GM12878 (cell line): ENCODE measurements around the gene EPS8L1. TPM values are rescaled to one million over a fixed set of nuclear protein-coding genes. Genes with fewer than 3 reads are reported as not detected.

Experiments used
- microRNA-seq: library from miRNA; unstranded; fragments of <30 nt; microRNA quantifications from one replicate; pipeline ENCODE4, GENCODE V29; 2018
- polyA plus RNA-seq, 11 experiments: library from polyadenylated mRNA; depleted of rRNA in 4 of 11; unstranded in 6 of 11; stranded (reverse) in 5 of 11; fragments of >200 nt; fragmentation: Nextera tagmentation in 4 of 11; fragmentation: Illumina TruSeq in 1 of 11; extraction: Ambion mirVana in 4 of 11; extraction: Trizol in 1 of 11; gene quantifications; 1 replicate in 1 of 11; 2 replicates in 10 of 11; pipeline versions ENCODE4 v1.2.1 to v1.2.3, GENCODE V29; 2011 to 2016; ENCODE audit warnings: inconsistent platforms in 2 of 11, missing spikeins in 2 of 11, low read depth in 1 of 11
- small RNA-seq: library from RNA; depleted of rRNA; stranded (forward); fragments of <200 nt; gene quantifications from one replicate; pipeline ENCODE3, GENCODE V24; 2014
- total RNA-seq, 4 experiments: library from RNA; depleted of rRNA in 3 of 4; stranded (reverse); fragments of >200 nt in 3 of 4; fragmentation: Illumina TruSeq in 1 of 4; extraction: Trizol in 1 of 4; gene quantifications; 2 replicates each; pipeline versions ENCODE4 v1.2.1 to v1.2.3, GENCODE V29; 2013 to 2021

Gene EPS8L1
- total and polyA plus RNA-seq, 10 of the 15 experiments (the other 5 are each of a cell fraction or from before 2014, with no cell fraction given) = 0.68 to 2.2 (median 0.96) TPM; not detected in 2

Small RNA genes lying within 50 kb of the gene (microRNA-seq; reads per million reads assigned to microRNA genes)
- not detected for gene MIR7975

Small RNA genes lying within 50 kb of the gene (small RNA-seq; reads per million reads assigned to genes)
- gene MIR7975 = not detected

Other genes starting within 250 kb of the EPS8L1 start
Only the 7 nearest of the 19 such genes appear.
- not detected in 2 replicates for gene GP6, start 37.6 kb upstream of the EPS8L1 start, total RNA-seq (2014; rRNA removed)
- gene GP6, start 37.6 kb upstream of the EPS8L1 start, total RNA-seq (2014; rRNA removed; fragmentation: Illumina TruSeq; extraction: Trizol) = not detected in 2 replicates
- not detected in 2 replicates for gene GP6, start 37.6 kb upstream of the EPS8L1 start, total RNA-seq (2021)
- not detected in 2 replicates for gene GP6, start 37.6 kb upstream of the EPS8L1 start, polyA plus RNA-seq (2011; rRNA removed)
- gene GP6, start 37.6 kb upstream of the EPS8L1 start, polyA plus RNA-seq (2014; fragmentation: Illumina TruSeq; extraction: Trizol) = not detected in 2 replicates
- gene GP6, start 37.6 kb upstream of the EPS8L1 start, polyA plus RNA-seq (2014; fragmentation: Nextera tagmentation; extraction: Ambion mirVana) = not detected
- gene GP6, start 37.6 kb upstream of the EPS8L1 start, polyA plus RNA-seq (2014; rRNA removed) = not detected in 2 replicates
- not detected for gene GP6, start 37.6 kb upstream of the EPS8L1 start, polyA plus RNA-seq (2016; fragmentation: Nextera tagmentation; extraction: Ambion mirVana)
- 9.3 TPM in 2 replicates for gene RDH13, start 12.7 kb upstream of the EPS8L1 start, total RNA-seq (2014; rRNA removed)
- gene RDH13, start 12.7 kb upstream of the EPS8L1 start, total RNA-seq (2014; rRNA removed; fragmentation: Illumina TruSeq; extraction: Trizol) = 3.8 and 4.0 TPM in 2 replicates
- gene RDH13, start 12.7 kb upstream of the EPS8L1 start, total RNA-seq (2021) = 10.0 and 10.1 TPM in 2 replicates
- gene RDH13, start 12.7 kb upstream of the EPS8L1 start, polyA plus RNA-seq (2011; rRNA removed) = 9.0 and 11.6 TPM in 2 replicates
- gene RDH13, start 12.7 kb upstream of the EPS8L1 start, polyA plus RNA-seq (2014; fragmentation: Illumina TruSeq; extraction: Trizol) = 4.1 and 5.0 TPM in 2 replicates
- gene RDH13, start 12.7 kb upstream of the EPS8L1 start, polyA plus RNA-seq (2014; fragmentation: Nextera tagmentation; extraction: Ambion mirVana) = 1 to 10 TPM; 1.3 to 1.7 TPM
- 7.7 and 8.5 TPM in 2 replicates for gene RDH13, start 12.7 kb upstream of the EPS8L1 start, polyA plus RNA-seq (2014; rRNA removed)
- 10 to 100 TPM in 1 of 2 experiments, 1 to 10 TPM in 1; 9.8 to 11.5 TPM for gene RDH13, start 12.7 kb upstream of the EPS8L1 start, polyA plus RNA-seq (2016; fragmentation: Nextera tagmentation; extraction: Ambion mirVana)
- 51.7 and 66.5 TPM in 2 replicates for gene PPP1R12C, start 41.8 kb downstream of the EPS8L1 start, total RNA-seq (2014; rRNA removed)
- gene PPP1R12C, start 41.8 kb downstream of the EPS8L1 start, total RNA-seq (2014; rRNA removed; fragmentation: Illumina TruSeq; extraction: Trizol) = 25.2 and 28.2 TPM in 2 replicates
- gene PPP1R12C, start 41.8 kb downstream of the EPS8L1 start, total RNA-seq (2021) = 76.4 and 84.7 TPM in 2 replicates
- 9.6 and 23.0 TPM in 2 replicates for gene PPP1R12C, start 41.8 kb downstream of the EPS8L1 start, polyA plus RNA-seq (2011; rRNA removed)
- 3.5 and 18.0 TPM in 2 replicates for gene PPP1R12C, start 41.8 kb downstream of the EPS8L1 start, polyA plus RNA-seq (2014; fragmentation: Illumina TruSeq; extraction: Trizol)
- 1 to 10 TPM; 1.4 to 4.7 TPM for gene PPP1R12C, start 41.8 kb downstream of the EPS8L1 start, polyA plus RNA-seq (2014; fragmentation: Nextera tagmentation; extraction: Ambion mirVana)
- 83.4 and 101 TPM in 2 replicates for gene PPP1R12C, start 41.8 kb downstream of the EPS8L1 start, polyA plus RNA-seq (2014; rRNA removed)
- 10 to 100 TPM; 10.5 to 14.8 TPM for gene PPP1R12C, start 41.8 kb downstream of the EPS8L1 start, polyA plus RNA-seq (2016; fragmentation: Nextera tagmentation; extraction: Ambion mirVana)
- not detected in 2 replicates for gene TNNT1, start 73.3 kb downstream of the EPS8L1 start, total RNA-seq (2014; rRNA removed)
- not detected in 2 replicates for gene TNNT1, start 73.3 kb downstream of the EPS8L1 start, total RNA-seq (2014; rRNA removed; fragmentation: Illumina TruSeq; extraction: Trizol)
- gene TNNT1, start 73.3 kb downstream of the EPS8L1 start, total RNA-seq (2021) = 0.62 TPM in 1 of 2 replicates, not detected in the other
- gene TNNT1, start 73.3 kb downstream of the EPS8L1 start, polyA plus RNA-seq (2011; rRNA removed) = 0.26 TPM in 1 of 2 replicates, not detected in the other
- not detected in 2 replicates for gene TNNT1, start 73.3 kb downstream of the EPS8L1 start, polyA plus RNA-seq (2014; fragmentation: Illumina TruSeq; extraction: Trizol)
- not detected for gene TNNT1, start 73.3 kb downstream of the EPS8L1 start, polyA plus RNA-seq (2014; fragmentation: Nextera tagmentation; extraction: Ambion mirVana)
- gene TNNT1, start 73.3 kb downstream of the EPS8L1 start, polyA plus RNA-seq (2014; rRNA removed) = not detected in 2 replicates
- under 1 TPM in 1 of 2 experiments, not detected in 1; 0.37 TPM for gene TNNT1, start 73.3 kb downstream of the EPS8L1 start, polyA plus RNA-seq (2016; fragmentation: Nextera tagmentation; extraction: Ambion mirVana)
- gene TNNI3, start 81.9 kb downstream of the EPS8L1 start, total RNA-seq (2014; rRNA removed) = not detected in 2 replicates
- not detected in 2 replicates for gene TNNI3, start 81.9 kb downstream of the EPS8L1 start, total RNA-seq (2014; rRNA removed; fragmentation: Illumina TruSeq; extraction: Trizol)
- not detected in 2 replicates for gene TNNI3, start 81.9 kb downstream of the EPS8L1 start, total RNA-seq (2021)
- 0.23 TPM in 1 of 2 replicates, not detected in the other for gene TNNI3, start 81.9 kb downstream of the EPS8L1 start, polyA plus RNA-seq (2011; rRNA removed)
- not detected in 2 replicates for gene TNNI3, start 81.9 kb downstream of the EPS8L1 start, polyA plus RNA-seq (2014; fragmentation: Illumina TruSeq; extraction: Trizol)
- gene TNNI3, start 81.9 kb downstream of the EPS8L1 start, polyA plus RNA-seq (2014; fragmentation: Nextera tagmentation; extraction: Ambion mirVana) = not detected
- not detected in 2 replicates for gene TNNI3, start 81.9 kb downstream of the EPS8L1 start, polyA plus RNA-seq (2014; rRNA removed)
- gene TNNI3, start 81.9 kb downstream of the EPS8L1 start, polyA plus RNA-seq (2016; fragmentation: Nextera tagmentation; extraction: Ambion mirVana) = not detected
- not detected in 2 replicates for gene DNAAF3, start 90.7 kb downstream of the EPS8L1 start, total RNA-seq (2014; rRNA removed)
- gene DNAAF3, start 90.7 kb downstream of the EPS8L1 start, total RNA-seq (2014; rRNA removed; fragmentation: Illumina TruSeq; extraction: Trizol) = not detected in 2 replicates
- gene DNAAF3, start 90.7 kb downstream of the EPS8L1 start, total RNA-seq (2021) = not detected in 2 replicates
- not detected in 2 replicates for gene DNAAF3, start 90.7 kb downstream of the EPS8L1 start, polyA plus RNA-seq (2011; rRNA removed)
- not detected in 2 replicates for gene DNAAF3, start 90.7 kb downstream of the EPS8L1 start, polyA plus RNA-seq (2014; fragmentation: Illumina TruSeq; extraction: Trizol)
- not detected for gene DNAAF3, start 90.7 kb downstream of the EPS8L1 start, polyA plus RNA-seq (2014; fragmentation: Nextera tagmentation; extraction: Ambion mirVana)
- gene DNAAF3, start 90.7 kb downstream of the EPS8L1 start, polyA plus RNA-seq (2014; rRNA removed) = not detected in 2 replicates
- not detected for gene DNAAF3, start 90.7 kb downstream of the EPS8L1 start, polyA plus RNA-seq (2016; fragmentation: Nextera tagmentation; extraction: Ambion mirVana)
- gene SYT5, start 104.4 kb downstream of the EPS8L1 start, total RNA-seq (2014; rRNA removed) = not detected in 2 replicates
- gene SYT5, start 104.4 kb downstream of the EPS8L1 start, total RNA-seq (2014; rRNA removed; fragmentation: Illumina TruSeq; extraction: Trizol) = not detected in 2 replicates
- not detected in 2 replicates for gene SYT5, start 104.4 kb downstream of the EPS8L1 start, total RNA-seq (2021)
- gene SYT5, start 104.4 kb downstream of the EPS8L1 start, polyA plus RNA-seq (2011; rRNA removed) = 0.26 TPM in 1 of 2 replicates, not detected in the other
- not detected in 2 replicates for gene SYT5, start 104.4 kb downstream of the EPS8L1 start, polyA plus RNA-seq (2014; fragmentation: Illumina TruSeq; extraction: Trizol)
- not detected for gene SYT5, start 104.4 kb downstream of the EPS8L1 start, polyA plus RNA-seq (2014; fragmentation: Nextera tagmentation; extraction: Ambion mirVana)
- gene SYT5, start 104.4 kb downstream of the EPS8L1 start, polyA plus RNA-seq (2014; rRNA removed) = 0.09 and 0.79 TPM in 2 replicates
- gene SYT5, start 104.4 kb downstream of the EPS8L1 start, polyA plus RNA-seq (2016; fragmentation: Nextera tagmentation; extraction: Ambion mirVana) = under 1 TPM in 1 of 2 experiments, not detected in 1; 0.04 TPM